NCI-H146 treated with DMSO at 0.1 percent for 48 hours (cell line): ENCODE measurements around the gene NR6A1.

ENCODE experiments used
- DNase-seq: peaks from one replicate; lab custom pipeline; 2025; ENCODE audit not compliant: unreplicated experiment; lab: John Stamatoyannopoulos, UW

Gene NR6A1

GRCh38 chr9:124507880-124508423, 263.2 kb downstream of the NR6A1 start:
- no peak for DNase-seq

- DNase-seq: no peak
Measured at GRCh38 chr9:124506931-124507879, 263.9 kb downstream of the NR6A1 start, which contains the start of gene NR5A1. Gene NR5A1 (minus strand): TSS chr9:124507399. CDS start chr9:124503395, 4,004 bp downstream.

GRCh38 chr9:124506433-124506832, 264.7 kb downstream of the NR6A1 start:
- DNase-seq: no peak

GRCh38 chr9:124505901-124506346, 265.2 kb downstream of the NR6A1 start:
- DNase-seq: no peak

- no peak for DNase-seq
Measured at GRCh38 chr9:124505006-124505900, 265.9 kb downstream of the NR6A1 start.

- no peak for DNase-seq
Measured at GRCh38 chr9:124504530-124505005, 266.5 kb downstream of the NR6A1 start.

GRCh38 chr9:124503713-124504529, 267.2 kb downstream of the NR6A1 start:
- DNase-seq: no peak

- DNase-seq: no peak
Measured at GRCh38 chr9:124502711-124503702, 268.1 kb downstream of the NR6A1 start.

GRCh38 chr9:124501771-124502320, 269.3 kb downstream of the NR6A1 start:
- DNase-seq: no peak

GRCh38 chr9:124500796-124501611, 270.1 kb downstream of the NR6A1 start:
- DNase-seq: no peak

GRCh38 chr9:124500028-124500795, 270.9 kb downstream of the NR6A1 start:
- DNase-seq: no peak

- DNase-seq: no peak
Measured at GRCh38 chr9:124499216-124499615, 271.9 kb downstream of the NR6A1 start.

GRCh38 chr9:124498499-124499146, 272.5 kb downstream of the NR6A1 start:
- no peak for DNase-seq

- DNase-seq: no peak
Measured at GRCh38 chr9:124498040-124498439, 273.1 kb downstream of the NR6A1 start.

GRCh38 chr9:124497441-124497840, 273.7 kb downstream of the NR6A1 start:
- DNase-seq: no peak

- DNase-seq: no peak
Measured at GRCh38 chr9:124496463-124496862, 274.6 kb downstream of the NR6A1 start.

- no peak for DNase-seq
Measured at GRCh38 chr9:124496075-124496449, 275.0 kb downstream of the NR6A1 start.
